ENCODE measurements around the gene CABP4.
"Not testable (repeated sequence)": the region's sequence is repeated elsewhere in the genome, so short reads cannot be mapped to it uniquely, and the experiment has no call there.

Gene CABP4

GRCh38 chr11:67468056-67468455 is 12.9 kb downstream of the CABP4 start:
- DNase-seq (ENCODE audit: low read depth) = peak; percentile 89
- no peak for TF ChIP-seq CTCF (IDR thresholded peaks at IDR 0.05; ENCODE audit: control insufficient read depth, extremely low read depth, insufficient read depth)
- H3K4me3 ChIP-seq (ENCODE audit: low read depth, low read length) = peak overlapping the region; percentile 76

- no peak for DNase-seq (ENCODE audit: low read depth)
- H3K4me3 ChIP-seq (ENCODE audit: low read depth, low read length) = peak overlapping the region; percentile 76
- TF ChIP-seq CTCF (IDR thresholded peaks at IDR 0.05; ENCODE audit: control insufficient read depth, extremely low read depth, insufficient read depth) = no peak
Observed at GRCh38 chr11:67468456-67468758, 13.3 kb downstream of the CABP4 start.

- TF ChIP-seq CTCF (IDR thresholded peaks at IDR 0.05; ENCODE audit: control insufficient read depth, extremely low read depth, insufficient read depth) = peak; percentile 59
- DNase-seq (ENCODE audit: low read depth) = peak; percentile 58
- peak within 1 kb of the TSS; percentile 76 for H3K4me3 ChIP-seq (ENCODE audit: low read depth, low read length)
Observed at GRCh38 chr11:67468759-67469507, 13.8 kb downstream of the CABP4 start, which contains the start of gene TMEM134. Gene TMEM134 (minus strand): TSS chr11:67469251. CDS start chr11:67469192, 59 bp downstream.

- DNase-seq (ENCODE audit: low read depth) = no peak
Observed at GRCh38 chr11:67469508-67469811, 14.3 kb downstream of the CABP4 start.

GRCh38 chr11:67470337-67471002 is 15.3 kb downstream of the CABP4 start:
- TF ChIP-seq CTCF (IDR thresholded peaks at IDR 0.05; ENCODE audit: control insufficient read depth, extremely low read depth, insufficient read depth) = no peak
- no peak for DNase-seq (ENCODE audit: low read depth)
- H3K4me3 ChIP-seq (ENCODE audit: low read depth, low read length) = no peak overlapping the region

More at GRCh38 chr11:67469508-67469811, 14.3 kb downstream of the CABP4 start:
- H3K4me3 ChIP-seq (ENCODE audit: low read depth, low read length) = peak overlapping the region; percentile 76
- TF ChIP-seq CTCF (IDR thresholded peaks at IDR 0.05; ENCODE audit: control insufficient read depth, extremely low read depth, insufficient read depth) = no peak

- DNase-seq (ENCODE audit: low read depth) = no peak
- no peak overlapping the region for H3K4me3 ChIP-seq (ENCODE audit: low read depth, low read length)
- no peak for TF ChIP-seq CTCF (IDR thresholded peaks at IDR 0.05; ENCODE audit: control insufficient read depth, extremely low read depth, insufficient read depth)
Observed at GRCh38 chr11:67472882-67473281, 17.7 kb downstream of the CABP4 start.

GRCh38 chr11:67476692-67477091 is 21.5 kb downstream of the CABP4 start:
- H3K4me3 ChIP-seq (ENCODE audit: low read depth, low read length); DNase-seq (ENCODE audit: low read depth): not testable (repeated sequence)

GRCh38 chr11:67477344-67478050 is 22.3 kb downstream of the CABP4 start:
- DNase-seq (ENCODE audit: low read depth) = not testable (repeated sequence)

More at GRCh38 chr11:67477344-67478050, 22.3 kb downstream of the CABP4 start:
- H3K4me3 ChIP-seq (ENCODE audit: low read depth, low read length) = not testable (repeated sequence)
